ENCODE measurements around the gene GRIA4. TPM values are rescaled to one million over a fixed set of nuclear protein-coding genes. Genes with fewer than 3 reads are reported as not detected.

GRIA4 gene
- polyA plus RNA-seq, 3 donors, result not detected

DNA sequence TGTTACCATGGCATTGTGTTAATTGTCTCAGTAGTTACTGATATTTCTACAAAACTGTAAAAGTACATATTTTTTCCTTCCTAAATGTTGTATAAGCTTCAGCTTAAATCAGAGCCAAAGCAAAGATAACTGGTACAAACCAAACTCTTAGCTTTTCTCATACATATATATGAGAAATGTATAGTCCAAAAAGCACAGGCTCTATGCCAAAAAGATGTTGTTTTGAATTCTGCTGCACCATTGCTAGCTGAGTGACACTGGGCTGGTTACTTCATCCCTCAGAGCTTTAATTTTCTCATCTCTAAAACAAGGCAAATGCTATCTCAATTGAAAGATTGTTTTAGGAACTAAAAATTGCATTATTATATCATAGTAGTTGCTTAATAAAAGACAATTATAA lies 6.7 kb upstream of the GRIA4 start:
- Mint-ChIP-seq H3K4me3 (no peak overlapping the region), H3K9me3 (peaks cover 0 to 8% (median 3%) of the 10 kb centered on the region in 7 donors), H3K36me3 (no peaks in the 10 kb centered on the region), H3K27ac (no peak overlapping the region), H3K4me1 (no peaks in the 10 kb centered on the region), H3K27me3 (ENCODE audit: low read depth in 3 of 3) (peaks cover 4 to 8% (median 4%) of the 10 kb centered on the region in 3 donors)
- H3K9me3 ChIP-seq (replicated peaks in 1 of 2; ENCODE audit: control insufficient read depth in 1 of 2, insufficient read depth in 1 of 2, low read length in 2 of 2), result no peaks in the 10 kb centered on the region
- TF ChIP-seq, protein P1, sequence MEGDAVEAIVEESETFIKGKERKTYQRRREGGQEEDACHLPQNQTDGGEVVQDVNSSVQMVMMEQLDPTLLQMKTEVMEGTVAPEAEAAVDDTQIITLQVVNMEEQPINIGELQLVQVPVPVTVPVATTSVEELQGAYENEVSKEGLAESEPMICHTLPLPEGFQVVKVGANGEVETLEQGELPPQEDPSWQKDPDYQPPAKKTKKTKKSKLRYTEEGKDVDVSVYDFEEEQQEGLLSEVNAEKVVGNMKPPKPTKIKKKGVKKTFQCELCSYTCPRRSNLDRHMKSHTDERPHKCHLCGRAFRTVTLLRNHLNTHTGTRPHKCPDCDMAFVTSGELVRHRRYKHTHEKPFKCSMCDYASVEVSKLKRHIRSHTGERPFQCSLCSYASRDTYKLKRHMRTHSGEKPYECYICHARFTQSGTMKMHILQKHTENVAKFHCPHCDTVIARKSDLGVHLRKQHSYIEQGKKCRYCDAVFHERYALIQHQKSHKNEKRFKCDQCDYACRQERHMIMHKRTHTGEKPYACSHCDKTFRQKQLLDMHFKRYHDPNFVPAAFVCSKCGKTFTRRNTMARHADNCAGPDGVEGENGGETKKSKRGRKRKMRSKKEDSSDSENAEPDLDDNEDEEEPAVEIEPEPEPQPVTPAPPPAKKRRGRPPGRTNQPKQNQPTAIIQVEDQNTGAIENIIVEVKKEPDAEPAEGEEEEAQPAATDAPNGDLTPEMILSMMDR (IDR thresholded peaks at IDR 0.05), result no peak
- H3K4me2 ChIP-seq (replicated peaks; ENCODE audit: extremely low read depth, low read length, poor library complexity, severe bottlenecking), result no peak overlapping the region
- intact Hi-C loops (cut with micrococcal nuclease), result no loop called here
- peaks cover 5 to 6% of the 10 kb centered on the region in 2 donors for H3K27me3 ChIP-seq (ENCODE audit: control insufficient read depth in 2 of 2, insufficient read depth in 2 of 2, low read length in 2 of 2)
- H3K27ac ChIP-seq (ENCODE audit: low read depth in 1 of 2, low read length in 2 of 2), result no peak overlapping the region
- no peaks in the 10 kb centered on the region for H3K79me2 ChIP-seq (ENCODE audit: insufficient read depth, low read length)
- DNase-seq, result no peak
- H3K4me1 ChIP-seq (ENCODE audit: control insufficient read depth in 1 of 2, insufficient read depth in 2 of 2, low read length in 2 of 2), result no peaks in the 10 kb centered on the region
- no peaks in the 10 kb centered on the region for H4K20me1 ChIP-seq (ENCODE audit: insufficient read depth, low read length)
- no peaks in the 10 kb centered on the region for H3K36me3 ChIP-seq (replicated peaks in 1 of 2; ENCODE audit: control insufficient read depth in 1 of 2, insufficient read depth in 2 of 2, low read length in 2 of 2)
- no peak overlapping the region for H3K4me3 ChIP-seq (replicated peaks in 1 of 3; ENCODE audit: low read depth in 2 of 3, low read length in 3 of 3)
- no peak overlapping the region for H2AFZ ChIP-seq (ENCODE audit: insufficient read depth, low read depth, low read length, poor library complexity, severe bottlenecking)
- no peak overlapping the region for H3K9ac ChIP-seq (ENCODE audit: insufficient read depth, low read length, poor library complexity, severe bottlenecking)

DNA sequence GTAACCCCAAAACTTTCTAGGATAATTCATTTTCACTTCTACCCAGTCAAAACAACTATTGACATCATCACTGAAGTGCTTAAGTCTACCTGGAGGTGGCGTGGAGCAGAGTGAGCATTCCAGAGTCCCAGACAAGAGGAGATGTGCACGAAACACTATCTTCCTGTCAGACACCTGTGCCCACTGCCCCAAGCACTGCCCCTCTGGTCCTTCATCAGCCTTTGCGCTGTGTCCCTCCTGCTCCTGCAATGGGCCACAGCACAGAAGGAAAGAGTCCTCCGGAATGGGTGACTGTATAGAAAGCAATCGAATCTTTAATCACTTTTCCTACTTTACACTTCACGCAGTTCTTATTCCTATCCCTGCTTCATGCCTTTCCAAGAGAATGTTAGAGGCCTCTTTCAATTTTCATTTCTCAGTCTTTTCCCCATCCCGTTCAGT lies 512 bp upstream of the GRIA4 start:
- H3K4me2 ChIP-seq (replicated peaks; ENCODE audit: extremely low read depth, low read length, poor library complexity, severe bottlenecking), result no peak overlapping the region
- intact Hi-C loops (cut with micrococcal nuclease), result no loop called here
- TF ChIP-seq, protein P1 (IDR thresholded peaks at IDR 0.05), result no peak
- H3K4me1 ChIP-seq (ENCODE audit: control insufficient read depth in 1 of 2, insufficient read depth in 2 of 2, low read length in 2 of 2), result peaks cover 7 to 9% of the 10 kb centered on the region in 2 donors
- Mint-ChIP-seq H3K4me1 (peaks cover 21% of the 10 kb centered on the region), H3K4me3 (peak overlapping the region; percentile 31 to 88), H3K36me3 (peaks cover 0 to 6% of the 10 kb centered on the region in 2 donors), H3K27me3 (ENCODE audit: low read depth in 3 of 3) (peaks cover 37 to 40% (median 38%) of the 10 kb centered on the region in 3 donors), H3K27ac (no peak overlapping the region), H3K9me3 (peaks cover 0 to 15% (median 5%) of the 10 kb centered on the region in 7 donors)
- 2% methylated on average over 6 of the region's 7 CpGs for WGBS (ENCODE audit: insufficient coverage)
- H3K79me2 ChIP-seq (ENCODE audit: insufficient read depth, low read length), result no peaks in the 10 kb centered on the region
- H3K9me3 ChIP-seq (replicated peaks in 1 of 2; ENCODE audit: control insufficient read depth in 1 of 2, insufficient read depth in 1 of 2, low read length in 2 of 2), result peaks cover 0 to 10% of the 10 kb centered on the region in 2 donors
- no peaks in the 10 kb centered on the region for H3K36me3 ChIP-seq (replicated peaks in 1 of 2; ENCODE audit: control insufficient read depth in 1 of 2, insufficient read depth in 2 of 2, low read length in 2 of 2)
- no peak overlapping the region for H3K4me3 ChIP-seq (replicated peaks in 1 of 3; ENCODE audit: low read depth in 2 of 3, low read length in 3 of 3)
- H3K27ac ChIP-seq (ENCODE audit: low read depth in 1 of 2, low read length in 2 of 2), result no peak overlapping the region
- H4K20me1 ChIP-seq (ENCODE audit: insufficient read depth, low read length), result no peaks in the 10 kb centered on the region
- no peak overlapping the region for H3K9ac ChIP-seq (ENCODE audit: insufficient read depth, low read length, poor library complexity, severe bottlenecking)
- no peak overlapping the region for H2AFZ ChIP-seq (ENCODE audit: insufficient read depth, low read depth, low read length, poor library complexity, severe bottlenecking)
- DNase-seq, result no peak
- H3K27me3 ChIP-seq (ENCODE audit: control insufficient read depth in 2 of 2, insufficient read depth in 2 of 2, low read length in 2 of 2), result peaks cover 39 to 47% of the 10 kb centered on the region in 2 donors
